Stimulated activated effector memory CD8-positive, alpha-beta T cell treated with anti-CD3 and anti-CD28 coated beads, Interleukin-12 subunit alpha, Interleukin-12 subunit beta, amount 100 ng/mL, for 72 hours (primary cell): ENCODE results near the gene INSIG1.
A peak's percentile ranks its signal among the peaks of the same experiment; 100 is the strongest.

Experiments
- ATAC-seq: fragments of 150-1000 bp; cut with Tn5 transposase; 2 replicates; pipeline ENCODE4 v1.10.0; 2021
- DNase-seq, 2 donors: peaks; one replicate each; pipeline ENCODE4 v3.0.0; 2021 to 2022; ENCODE audit warnings: low spot score in 2 of 2
- H3K27ac Mint-ChIP-seq: one replicate; pipeline ENCODE4 v1.8.0; 2022; ENCODE audit warnings: mild to moderate bottlenecking, mixed read lengths
- H3K36me3 Mint-ChIP-seq: one replicate; pipeline ENCODE4 v1.8.0; 2022; ENCODE audit warnings: mild to moderate bottlenecking, mixed read lengths
- H3K4me1 Mint-ChIP-seq: one replicate; pipeline ENCODE4 v1.8.0; 2022; ENCODE audit warnings: mixed read lengths
- H3K4me3 Mint-ChIP-seq: one replicate; pipeline ENCODE4 v1.8.0; 2022; ENCODE audit warnings: mild to moderate bottlenecking, mixed read lengths
- H3K9me3 Mint-ChIP-seq: one replicate; pipeline ENCODE4 v1.8.0; 2022; ENCODE audit warnings: mixed read lengths

INSIG1 gene

GRCh38 chr7:155297517-155298287, at the start of gene INSIG1:
INSIG1 (plus strand) TSS chr7:155297878; CDS start chr7:155298286, 408 bp downstream.
- H3K27ac Mint-ChIP-seq, result peak within 1 kb of the TSS; percentile 95
- H3K4me1 Mint-ChIP-seq, result peaks cover 48% of the 10 kb centered on the region
- peak; percentile 71 for ATAC-seq
- H3K4me3 Mint-ChIP-seq, result peak within 1 kb of the TSS; percentile 92
- peaks cover 62% of the 10 kb centered on the region for H3K36me3 Mint-ChIP-seq
- no peaks in the 10 kb centered on the region for H3K9me3 Mint-ChIP-seq
- DNase-seq, result peak; percentile 95 to 97

DNA sequence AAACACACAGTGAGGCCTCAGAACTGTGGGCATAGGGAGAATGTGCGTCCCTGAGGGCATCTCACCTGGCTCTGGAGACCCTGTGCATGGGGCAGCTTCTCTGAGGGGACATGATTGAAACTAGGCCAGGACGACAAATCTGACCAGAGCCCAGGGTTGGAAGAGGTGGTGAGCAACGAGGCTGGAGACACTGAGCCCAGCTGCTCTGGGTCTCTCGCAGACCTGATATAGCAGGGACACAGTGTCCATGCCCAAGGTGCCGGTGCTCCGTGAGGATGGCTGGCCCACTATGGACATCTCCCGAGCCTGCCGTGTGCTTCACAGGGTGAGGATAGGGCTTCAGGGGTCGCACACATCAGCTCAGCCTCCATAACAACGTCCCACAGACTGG, 49.3 kb upstream of the INSIG1 start:
- Mint-ChIP-seq H3K36me3 (peaks cover 6% of the 10 kb centered on the region), H3K4me1 (peaks cover 23% of the 10 kb centered on the region), H3K4me3 (no peak overlapping the region), H3K27ac (peak overlapping the region; percentile 83), H3K9me3 (no peaks in the 10 kb centered on the region)
- no peak for ATAC-seq
- DNase-seq, result no peak

- ATAC-seq, result no peak
Measured at GRCh38 chr7:155251831-155252230, 45.8 kb upstream of the INSIG1 start.

GRCh38 chr7:155252444-155252887, 45.2 kb upstream of the INSIG1 start:
- H3K4me3 Mint-ChIP-seq, result no peak overlapping the region
- peak overlapping the region; percentile 14 for H3K27ac Mint-ChIP-seq
- H3K36me3 Mint-ChIP-seq, result peaks cover 6% of the 10 kb centered on the region
- no peaks in the 10 kb centered on the region for H3K9me3 Mint-ChIP-seq
- no peak for ATAC-seq
- H3K4me1 Mint-ChIP-seq, result peaks cover 21% of the 10 kb centered on the region
- DNase-seq, result no peak

More at GRCh38 chr7:155251831-155252230, 45.8 kb upstream of the INSIG1 start:
- Mint-ChIP-seq H3K4me3 (no peak overlapping the region), H3K9me3 (no peaks in the 10 kb centered on the region), H3K27ac (peak overlapping the region; percentile 14), H3K36me3 (peaks cover 6% of the 10 kb centered on the region), H3K4me1 (peaks cover 27% of the 10 kb centered on the region)
- DNase-seq, result no peak

DNA sequence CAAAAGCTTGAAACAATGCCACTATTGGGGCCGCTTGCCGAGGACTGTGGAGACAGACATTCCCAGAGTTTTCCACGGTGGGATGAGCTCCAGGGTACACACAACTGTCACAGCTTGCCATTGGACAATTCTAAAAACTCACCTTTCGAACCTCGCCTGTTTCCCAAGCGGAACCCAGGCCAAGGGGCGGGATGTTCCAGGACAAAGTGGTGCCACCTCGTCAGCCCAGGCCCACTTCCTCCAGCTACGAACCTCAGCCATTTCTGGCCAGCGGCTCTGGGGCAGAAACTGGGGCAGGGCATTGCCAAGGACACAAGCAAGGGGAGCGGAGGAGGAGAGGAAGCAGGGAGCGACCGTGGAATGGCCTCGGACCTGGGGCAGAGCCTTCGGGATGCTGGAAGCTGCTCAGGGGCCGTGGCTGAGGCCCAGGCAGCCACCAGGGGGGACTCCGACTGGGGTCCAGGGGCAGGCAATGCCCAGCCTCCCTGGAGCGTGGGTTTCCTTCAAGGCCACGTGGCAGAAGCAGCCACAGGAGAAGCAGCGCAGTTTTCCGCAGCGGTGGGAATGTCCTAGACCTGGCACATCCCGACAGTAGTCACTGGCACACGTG, 44.7 kb upstream of the INSIG1 start:
- Mint-ChIP-seq H3K4me3 (no peak overlapping the region), H3K27ac (no peak overlapping the region), H3K4me1 (peaks cover 16% of the 10 kb centered on the region), H3K36me3 (peaks cover 4% of the 10 kb centered on the region), H3K9me3 (no peaks in the 10 kb centered on the region)
- ATAC-seq (no peak), DNase-seq (no peak)

GRCh38 chr7:155254018-155254417, 43.7 kb upstream of the INSIG1 start:
- Mint-ChIP-seq H3K36me3 (no peaks in the 10 kb centered on the region), H3K4me1 (peaks cover 14% of the 10 kb centered on the region), H3K4me3 (no peak overlapping the region), H3K9me3 (no peaks in the 10 kb centered on the region), H3K27ac (peak overlapping the region; percentile 77)
- ATAC-seq, result no peak
- DNase-seq, result no peak

GRCh38 chr7:155255071-155255470, 42.6 kb upstream of the INSIG1 start:
- no peaks in the 10 kb centered on the region for H3K36me3 Mint-ChIP-seq
- no peak overlapping the region for H3K27ac Mint-ChIP-seq
- no peaks in the 10 kb centered on the region for H3K9me3 Mint-ChIP-seq
- no peak for DNase-seq
- ATAC-seq, result no peak
- peaks cover 14% of the 10 kb centered on the region for H3K4me1 Mint-ChIP-seq
- peak overlapping the region; percentile 26 for H3K4me3 Mint-ChIP-seq

- peaks cover 14% of the 10 kb centered on the region for H3K4me1 Mint-ChIP-seq
- peak overlapping the region; percentile 26 for H3K4me3 Mint-ChIP-seq
- no peaks in the 10 kb centered on the region for H3K36me3 Mint-ChIP-seq
- H3K27ac Mint-ChIP-seq, result no peak overlapping the region
- no peaks in the 10 kb centered on the region for H3K9me3 Mint-ChIP-seq
- no peak for DNase-seq
- ATAC-seq, result peak; percentile 85
Measured at GRCh38 chr7:155255621-155256020, 42.1 kb upstream of the INSIG1 start.

GRCh38 chr7:155256081-155256760, 41.5 kb upstream of the INSIG1 start:
- no peaks in the 10 kb centered on the region for H3K9me3 Mint-ChIP-seq
- no peaks in the 10 kb centered on the region for H3K36me3 Mint-ChIP-seq
- ATAC-seq, result no peak
- peaks cover 14% of the 10 kb centered on the region for H3K4me1 Mint-ChIP-seq
- DNase-seq, result no peak
- peak overlapping the region; percentile 26 for H3K4me3 Mint-ChIP-seq
- peak overlapping the region; percentile 20 for H3K27ac Mint-ChIP-seq

DNA sequence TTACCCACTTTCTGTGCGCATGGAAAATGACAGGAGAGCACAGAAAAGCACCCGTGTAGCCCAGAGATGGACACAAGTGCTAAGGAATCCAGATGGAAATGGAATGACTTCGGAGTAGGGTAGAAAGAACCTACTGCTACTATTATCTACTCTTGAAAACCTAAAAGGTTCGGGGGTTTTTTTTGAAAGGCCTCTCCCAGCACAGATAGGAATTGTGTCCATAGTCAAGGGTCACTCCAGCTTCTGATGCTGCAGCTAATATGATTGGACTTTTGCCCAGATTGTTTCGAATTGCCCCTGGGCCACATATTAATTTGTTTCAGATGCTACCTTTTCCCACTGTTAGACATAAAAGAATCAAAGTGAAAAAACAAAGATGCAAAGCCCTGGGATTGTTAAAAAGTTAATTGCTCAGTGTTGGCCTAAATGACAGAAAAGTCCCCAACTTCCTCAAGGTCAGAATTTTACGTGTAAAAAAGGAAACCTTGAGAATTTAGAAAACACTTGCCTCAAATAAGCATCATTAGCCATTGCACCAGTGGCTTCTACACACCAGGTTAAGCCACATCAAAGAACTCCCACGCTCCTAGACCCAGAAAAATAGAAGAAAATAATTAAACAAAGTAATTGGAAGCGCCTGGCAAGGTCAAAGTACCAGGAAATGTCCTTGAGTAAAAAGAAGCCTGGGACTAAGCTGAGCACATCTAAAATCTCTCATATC, 40.8 kb upstream of the INSIG1 start:
- Mint-ChIP-seq H3K27ac (peak overlapping the region; percentile 20), H3K4me3 (no peak overlapping the region), H3K36me3 (no peaks in the 10 kb centered on the region), H3K4me1 (peaks cover 14% of the 10 kb centered on the region), H3K9me3 (no peaks in the 10 kb centered on the region)
- ATAC-seq, result no peak
- no peak for DNase-seq

- H3K36me3 Mint-ChIP-seq, result no peaks in the 10 kb centered on the region
- peaks cover 14% of the 10 kb centered on the region for H3K4me1 Mint-ChIP-seq
- ATAC-seq (no peak), DNase-seq (no peak)
- peak overlapping the region; percentile 61 for H3K27ac Mint-ChIP-seq
- no peaks in the 10 kb centered on the region for H3K9me3 Mint-ChIP-seq
- no peak overlapping the region for H3K4me3 Mint-ChIP-seq
Measured at GRCh38 chr7:155257482-155258225, 40.0 kb upstream of the INSIG1 start.

DNA sequence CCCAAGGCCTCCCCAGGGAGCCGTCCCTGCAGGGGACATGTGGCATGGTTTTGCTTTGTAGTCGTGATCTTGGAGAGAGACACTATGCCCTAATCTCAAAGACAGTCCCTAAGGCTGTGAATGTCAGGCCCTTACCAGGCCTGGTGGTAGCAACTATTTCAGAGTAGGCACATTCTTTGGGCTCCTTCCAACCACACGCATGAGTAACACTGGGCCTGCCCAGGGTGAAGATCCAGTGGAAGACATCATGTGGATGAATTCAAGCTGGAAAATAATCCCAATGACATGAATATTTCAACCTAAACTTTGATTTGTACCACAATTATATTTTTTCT, 39.5 kb upstream of the INSIG1 start:
- no peak for ATAC-seq
- Mint-ChIP-seq H3K4me3 (no peak overlapping the region), H3K9me3 (no peaks in the 10 kb centered on the region), H3K36me3 (no peaks in the 10 kb centered on the region), H3K27ac (peak overlapping the region; percentile 61), H3K4me1 (peaks cover 14% of the 10 kb centered on the region)
- no peak for DNase-seq

GRCh38 chr7:155259866-155260497, 37.7 kb upstream of the INSIG1 start:
- H3K9me3 Mint-ChIP-seq, result no peaks in the 10 kb centered on the region
- DNase-seq (no peak), ATAC-seq (no peak)
- no peaks in the 10 kb centered on the region for H3K36me3 Mint-ChIP-seq
- H3K27ac Mint-ChIP-seq, result no peak overlapping the region
- H3K4me1 Mint-ChIP-seq, result peaks cover 13% of the 10 kb centered on the region
- no peak overlapping the region for H3K4me3 Mint-ChIP-seq

- Mint-ChIP-seq H3K9me3 (no peaks in the 10 kb centered on the region), H3K27ac (no peak overlapping the region), H3K4me3 (no peak overlapping the region), H3K4me1 (peaks cover 8% of the 10 kb centered on the region), H3K36me3 (no peaks in the 10 kb centered on the region)
- DNase-seq, result no peak
- ATAC-seq, result no peak
Measured at GRCh38 chr7:155260498-155260872, 37.2 kb upstream of the INSIG1 start.
